IMR-90 (cell line): Measurements from ENCODE around the gene KIF6. TPM values are rescaled to one million over a fixed set of nuclear protein-coding genes. Genes with fewer than 3 reads are reported as not detected.

Source experiments
- ATAC-seq: fragments of 200-7000 bp; cut with Tn5 transposase; 2 replicates; pipeline ENCODE4 v1.9.1; 2020; ENCODE audit warnings: low read depth, mild to moderate bottlenecking, moderate library complexity
- BruUV-seq: library from RNA; stranded (reverse); fragments of 400-500 nt; replicated peaks from 2 replicates; lab custom pipeline; 2021; lab: Mats Ljungman, UMichigan
- CTCF ChIA-PET: fragments of 300-600 bp; formaldehyde crosslinking; extraction: SDS; loops from one replicate; lab custom pipeline; 2021; ENCODE audit warnings: antibody characterized with exemption; lab: Yijun Ruan, JAX
- POLR2A ChIA-PET: fragments of 300-600 bp; sonication (Branson Sonifier 250); formaldehyde crosslinking; loops from one replicate; lab custom pipeline; 2022; ENCODE audit warnings: antibody characterized with exemption; ENCODE audit not compliant: unreplicated experiment; lab: Charles Lee
- DNase-seq: peaks from one replicate; pipeline ENCODE4 v3.0.0; 2013
- H2AFZ ChIP-seq: replicated peaks from 2 replicates; pipeline ENCODE3; 2013; ENCODE audit warnings: low read length, mild to moderate bottlenecking; ENCODE audit not compliant: poor library complexity
- H2AK5ac ChIP-seq: 2 replicates; pipeline ENCODE4 v1.6.1; 2013; ENCODE audit warnings: low read depth, low read length, inconsistent platforms
- H2AK9ac ChIP-seq: replicated peaks from 2 replicates; pipeline ENCODE3; 2013; ENCODE audit warnings: mild to moderate bottlenecking, low read depth, low read length, moderate library complexity; ENCODE audit not compliant: poor library complexity
- H2BK120ac ChIP-seq: 2 replicates; pipeline ENCODE4 v1.6.1; 2013; ENCODE audit warnings: low read depth, low read length, inconsistent platforms
- H2BK15ac ChIP-seq: 3 replicates; pipeline ENCODE4 v1.6.1; 2013; ENCODE audit warnings: low read depth, low read length, inconsistent platforms
- H2BK20ac ChIP-seq: 2 replicates; pipeline ENCODE4 v1.6.1; 2013; ENCODE audit warnings: low read depth, mild to moderate bottlenecking, inconsistent platforms, low read length, moderate library complexity
- H2BK5ac ChIP-seq: 2 replicates; pipeline ENCODE4 v1.6.1; 2013; ENCODE audit warnings: mild to moderate bottlenecking, low read depth, low read length, inconsistent platforms; ENCODE audit not compliant: poor library complexity, severe bottlenecking
- H3K14ac ChIP-seq: replicated peaks from 2 replicates; pipeline ENCODE4 v1.6.1; 2013; ENCODE audit warnings: low read depth, low read length, inconsistent platforms
- H3K18ac ChIP-seq: 2 replicates; pipeline ENCODE4 v1.6.1; 2013; ENCODE audit warnings: low read depth, low read length, control low read depth
- H3K23ac ChIP-seq: 2 replicates; pipeline ENCODE4 v1.6.1; 2013; ENCODE audit warnings: low read depth, low read length, inconsistent platforms
- H3K27ac ChIP-seq: 2 replicates; pipeline ENCODE4 v1.5.1; 2013; ENCODE audit warnings: mild to moderate bottlenecking, control low read depth, low read length; ENCODE audit not compliant: insufficient read depth
- H3K27me3 ChIP-seq: 2 replicates; pipeline ENCODE4 v1.6.1; 2013; ENCODE audit warnings: low read length; ENCODE audit not compliant: control insufficient read depth, insufficient read depth
- H3K36me3 ChIP-seq: 2 replicates; pipeline ENCODE4 v1.6.1; 2013; ENCODE audit warnings: low read length, mixed read lengths; ENCODE audit not compliant: control insufficient read depth, insufficient read depth
- H3K4ac ChIP-seq: 2 replicates; pipeline ENCODE4 v1.6.1; 2013; ENCODE audit warnings: low read depth, low read length, inconsistent platforms
- H3K4me1 ChIP-seq: 2 replicates; pipeline ENCODE4 v1.6.1; 2013; ENCODE audit warnings: low read length, mixed read lengths; ENCODE audit not compliant: control insufficient read depth, insufficient read depth
- H3K4me2 ChIP-seq: 2 replicates; pipeline ENCODE4 v1.6.1; 2013; ENCODE audit warnings: low read depth, mild to moderate bottlenecking, control low read depth, low read length, moderate library complexity
- H3K4me3 ChIP-seq: 2 replicates; pipeline ENCODE4 v1.5.1; 2013; ENCODE audit warnings: low read depth, mild to moderate bottlenecking, control low read depth, low read length, moderate library complexity; ENCODE audit not compliant: insufficient read depth
- H3K56ac ChIP-seq: 2 replicates; pipeline ENCODE4 v1.6.1; 2013; ENCODE audit warnings: low read length, inconsistent platforms; ENCODE audit not compliant: insufficient read depth; ENCODE audit errors: extremely low read depth
- H3K79me1 ChIP-seq, 2 experiments: 2 replicates each; pipeline ENCODE4 v1.6.1; 2013; ENCODE audit warnings: low read length in 2 of 2, inconsistent platforms in 1 of 2, low read depth in 1 of 2
- H3K9ac ChIP-seq: 2 replicates; pipeline ENCODE4 v1.6.1; 2013; ENCODE audit warnings: low read depth, low read length, control low read depth
- H3K9me1 ChIP-seq: 2 replicates; pipeline ENCODE4 v1.6.1; 2013; ENCODE audit warnings: low read length, inconsistent platforms; ENCODE audit not compliant: insufficient read depth
- H3K9me3 ChIP-seq: 2 replicates; pipeline ENCODE4 v1.6.1; 2013; ENCODE audit warnings: low read length; ENCODE audit not compliant: control insufficient read depth, insufficient read depth
- H4K20me1 ChIP-seq: 2 replicates; pipeline ENCODE4 v1.6.1; 2013; ENCODE audit warnings: low read length, inconsistent platforms; ENCODE audit not compliant: insufficient read depth
- H4K5ac ChIP-seq: 2 replicates; pipeline ENCODE4 v1.6.1; 2013; ENCODE audit warnings: mild to moderate bottlenecking, low read depth, low read length, control low read depth
- H4K8ac ChIP-seq, 2 experiments: 2 replicates each; pipeline ENCODE4 v1.6.1; 2013; ENCODE audit warnings: low read depth in 2 of 2, low read length in 2 of 2, control low read depth in 1 of 2, inconsistent platforms in 1 of 2
- H4K91ac ChIP-seq: 2 replicates; pipeline ENCODE4 v1.6.1; 2013; ENCODE audit warnings: low read depth, low read length, inconsistent platforms; ENCODE audit not compliant: insufficient read depth
- BHLHE40 ChIP-seq: fragments of 150-350 bp; IDR thresholded peaks from 2 replicates; pipeline ENCODE4 v1.6.1; 2016; ENCODE audit warnings: mild to moderate bottlenecking, low read depth, low read length
- FOS ChIP-seq: fragments of 150-350 bp; IDR thresholded peaks from 2 replicates; pipeline ENCODE4 v1.6.1; 2016; ENCODE audit warnings: low read depth, low read length
- POLR2A ChIP-seq: IDR thresholded peaks from 2 replicates; pipeline ENCODE4 v1.6.1; 2012; ENCODE audit warnings: mild to moderate bottlenecking, low read depth, low read length
- RCOR1 ChIP-seq: IDR thresholded peaks from 2 replicates; pipeline ENCODE4 v1.6.1; 2012; ENCODE audit warnings: mild to moderate bottlenecking, low read length, improper control_type of control experiment; ENCODE audit not compliant: insufficient replicate concordance
- RFX5 ChIP-seq: IDR thresholded peaks from 2 replicates; pipeline ENCODE4 v1.8.0; 2012; ENCODE audit warnings: low read depth, mild to moderate bottlenecking, low read length, moderate library complexity
- SMC3 ChIP-seq: fragments of 150-350 bp; IDR thresholded peaks from 2 replicates; pipeline ENCODE4 v1.6.1; 2016; ENCODE audit warnings: low read depth, mild to moderate bottlenecking, antibody characterized with exemption, low read length, moderate library complexity
- WGBS, 2 experiments: methylation state at CpG; one replicate each; pipeline versions ENCODE4 v1.1.5 to v1.1.7; 2013; ENCODE audit warnings: missing lambda C conversion rate in 2 of 2; ENCODE audit not compliant: insufficient read length in 1 of 2; ENCODE audit errors: extremely low coverage in 2 of 2; 5-methylcytosine and 5-hydroxymethylcytosine counted together
- dilution Hi-C: fragments of 300-500 bp; cut with HindIII; formaldehyde crosslinking; loops from one replicate; pipeline ENCODE4 v1.14.3; 2018; ENCODE audit warnings: low sequenced_read_pairs; ENCODE audit not compliant: unreplicated experiment
- in situ Hi-C: fragments of 300-500 bp; cut with MboI; formaldehyde crosslinking; loops from 3 replicates; pipeline ENCODE4 v1.14.3; 2019; ENCODE audit warnings: low sequenced_read_pairs, inconsistent platforms, mixed read lengths
- intact Hi-C: fragments of 100-400 bp; cut with micrococcal nuclease; formaldehyde crosslinking; loops from 2 replicates; pipeline ENCODE4 v1.10.0; 2022
- polyA plus RNA-seq, 3 experiments: library from polyadenylated mRNA; depleted of rRNA; stranded (reverse); fragments of >200 nt; gene quantifications; 2 replicates each; pipeline ENCODE4 v1.2.3, GENCODE V29; 2012; ENCODE audit warnings: low replicate concordance in 1 of 3
- total RNA-seq: library from RNA; depleted of rRNA; stranded (reverse); fragments of >200 nt; gene quantifications from 2 replicates; pipeline ENCODE4 v1.2.3, GENCODE V29; 2012
- TF ChIP-seq, protein P1 (sequence below): fragments of 150-350 bp; IDR thresholded peaks from 2 replicates; pipeline ENCODE4 v1.6.1; 2017; ENCODE audit warnings: mild to moderate bottlenecking, antibody characterized with exemption, low read length, low read depth

KIF6 gene
- total and polyA plus RNA-seq, 2 of the 4 experiments (the other 2 are of a cell fraction): under 0.01 to 0.10 TPM

- Histone ChIP-seq H2BK120ac (no peak overlapping the region), H3K18ac (no peak overlapping the region), H3K4me1 (no peaks in the 10 kb centered on the region), H3K79me1 (no peaks in the 10 kb centered on the region), H3K36me3 (no peaks in the 10 kb centered on the region), H4K5ac (no peak overlapping the region), H2AK5ac (no peak overlapping the region), H3K27me3 (no peaks in the 10 kb centered on the region), H3K9ac (no peak overlapping the region), H2BK20ac (no peak overlapping the region), H3K14ac (no peak overlapping the region), H4K91ac (no peak overlapping the region), H3K56ac (no peak overlapping the region), H2BK15ac (no peak overlapping the region), H2BK5ac (no peak overlapping the region), H3K4me3 (no peak overlapping the region), H3K4me2 (no peak overlapping the region), H3K9me3 (peaks cover 5% of the 10 kb centered on the region; the same call in 1 of the 2 replicates), H3K23ac (no peak overlapping the region), H3K9me1 (no peaks in the 10 kb centered on the region), H3K4ac (no peak overlapping the region), H4K8ac (no peak overlapping the region), H2AK9ac (no peak overlapping the region), H3K27ac (no peak overlapping the region), H2AFZ (no peak overlapping the region), H4K20me1 (no peaks in the 10 kb centered on the region)
- ChIA-PET POLR2A (no interaction called here), CTCF (no interaction called here)
- dilution Hi-C loops: no loop called here
- intact Hi-C loops: no loop called here
- WGBS, 2 experiments: no CpG with 5 or more reads among the region's 2 CpGs
- in situ Hi-C loops: no loop called here
- BruUV-seq: no TSS peak
- TF ChIP-seq SMC3 (no peak), RCOR1 (no peak), POLR2A (no peak), FOS (no peak), RFX5 (no peak), BHLHE40 (no peak)
- TF ChIP-seq, protein P1, sequence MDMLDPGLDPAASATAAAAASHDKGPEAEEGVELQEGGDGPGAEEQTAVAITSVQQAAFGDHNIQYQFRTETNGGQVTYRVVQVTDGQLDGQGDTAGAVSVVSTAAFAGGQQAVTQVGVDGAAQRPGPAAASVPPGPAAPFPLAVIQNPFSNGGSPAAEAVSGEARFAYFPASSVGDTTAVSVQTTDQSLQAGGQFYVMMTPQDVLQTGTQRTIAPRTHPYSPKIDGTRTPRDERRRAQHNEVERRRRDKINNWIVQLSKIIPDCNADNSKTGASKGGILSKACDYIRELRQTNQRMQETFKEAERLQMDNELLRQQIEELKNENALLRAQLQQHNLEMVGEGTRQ: no peak
- ATAC-seq (no peak), DNase-seq (no peak)
Observed at GRCh38 chr6:39496456-39496855, 228.8 kb downstream of the KIF6 start.
